ENCODE results near the gene EMP2. TPM values are rescaled to one million over a fixed set of nuclear protein-coding genes. Genes with fewer than 3 reads are reported as not detected.
"Not testable (repeated sequence)": the region's sequence is repeated elsewhere in the genome, so short reads cannot be mapped to it uniquely, and the experiment has no call there.

Gene EMP2
- total RNA-seq, 2 experiments from 2014 or later, result not detected

GRCh38 chr16:10537946-10538345, 42.5 kb downstream of the EMP2 start:
- Histone ChIP-seq H3K27me3 (ENCODE audit: control insufficient read depth in 1 of 2, insufficient read depth in 2 of 2, low read length in 2 of 2) (no peaks in the 10 kb centered on the region), H3K4me3 (ENCODE audit: low read length) (no peak overlapping the region), H3K9me3 (ENCODE audit: control insufficient read depth in 1 of 2, insufficient read depth in 1 of 2, low read length in 2 of 2) (no peaks in the 10 kb centered on the region), H3K36me3 (ENCODE audit: insufficient read depth, low read length) (no peaks in the 10 kb centered on the region), H3K27ac (ENCODE audit: low read depth in 1 of 2, low read length in 2 of 2) (no peak overlapping the region), H3K4me1 (ENCODE audit: insufficient read depth, low read length) (no peaks in the 10 kb centered on the region)
- Mint-ChIP-seq H3K9me3 (no peaks in the 10 kb centered on the region), H3K4me1 (ENCODE audit: low read depth) (no peaks in the 10 kb centered on the region), H3K27ac (no peak overlapping the region), H3K36me3 (ENCODE audit: low read depth) (no peaks in the 10 kb centered on the region), H3K27me3 (no peaks in the 10 kb centered on the region), H3K4me3 (no peak overlapping the region)
- ATAC-seq (ENCODE audit: poor library complexity), result no peak
- ChIA-PET POLR2A (no interaction called here), CTCF (no interaction called here)
- intact Hi-C loops (cut with DNase I, micrococcal nuclease), result no loop called here
- no peak for DNase-seq
- no peak for TF ChIP-seq CTCF (IDR thresholded peaks at IDR 0.05)

- Mint-ChIP-seq H3K27me3 (no peaks in the 10 kb centered on the region), H3K4me3 (no peak overlapping the region), H3K27ac (no peak overlapping the region), H3K4me1 (ENCODE audit: low read depth) (no peaks in the 10 kb centered on the region), H3K36me3 (ENCODE audit: low read depth) (no peaks in the 10 kb centered on the region), H3K9me3 (no peaks in the 10 kb centered on the region)
- Histone ChIP-seq H3K27ac (ENCODE audit: low read depth in 1 of 2, low read length in 2 of 2) (no peak overlapping the region), H3K36me3 (ENCODE audit: insufficient read depth, low read length) (no peaks in the 10 kb centered on the region), H3K9me3 (ENCODE audit: control insufficient read depth in 1 of 2, insufficient read depth in 1 of 2, low read length in 2 of 2) (no peaks in the 10 kb centered on the region), H3K4me3 (ENCODE audit: low read length) (no peak overlapping the region), H3K4me1 (ENCODE audit: insufficient read depth, low read length) (no peaks in the 10 kb centered on the region), H3K27me3 (ENCODE audit: control insufficient read depth in 1 of 2, insufficient read depth in 2 of 2, low read length in 2 of 2) (no peaks in the 10 kb centered on the region)
- no peak for DNase-seq
- POLR2A ChIA-PET, result no interaction called here
- intact Hi-C loops (cut with DNase I, micrococcal nuclease), result no loop called here
- TF ChIP-seq CTCF (IDR thresholded peaks at IDR 0.05), result no peak
- ATAC-seq (ENCODE audit: poor library complexity), result no peak
- CTCF ChIA-PET, result interaction anchor here (0.6 kb wide), 1 partner anchor 9 kb away, joined by 3 read pairs; no protein-coding TSS in a partner anchor
Observed at GRCh38 chr16:10536814-10537389, 43.5 kb downstream of the EMP2 start.

GRCh38 chr16:10536328-10536727, 44.1 kb downstream of the EMP2 start:
- CTCF ChIA-PET, result interaction anchor here (0.6 kb wide), 1 partner anchor 10 kb away, joined by 3 read pairs; no protein-coding TSS in a partner anchor
- H3K27ac Mint-ChIP-seq; H3K9me3 ChIP-seq (ENCODE audit: control insufficient read depth in 1 of 2, insufficient read depth in 1 of 2, low read length in 2 of 2); H3K27ac ChIP-seq (ENCODE audit: low read depth in 1 of 2, low read length in 2 of 2); H3K4me1 Mint-ChIP-seq (ENCODE audit: low read depth); H3K4me3 ChIP-seq (ENCODE audit: low read length); intact Hi-C loops (cut with DNase I, micrococcal nuclease); DNase-seq; H3K36me3 ChIP-seq (ENCODE audit: insufficient read depth, low read length); ATAC-seq (ENCODE audit: poor library complexity); H3K36me3 Mint-ChIP-seq (ENCODE audit: low read depth); H3K27me3 ChIP-seq (ENCODE audit: control insufficient read depth in 1 of 2, insufficient read depth in 2 of 2, low read length in 2 of 2); H3K4me3 Mint-ChIP-seq; H3K4me1 ChIP-seq (ENCODE audit: insufficient read depth, low read length); POLR2A ChIA-PET; H3K27me3 Mint-ChIP-seq; H3K9me3 Mint-ChIP-seq: not testable (repeated sequence)

- no peaks in the 10 kb centered on the region for H3K4me1 ChIP-seq (ENCODE audit: insufficient read depth, low read length)
- no peaks in the 10 kb centered on the region for H3K27me3 ChIP-seq (ENCODE audit: control insufficient read depth in 1 of 2, insufficient read depth in 2 of 2, low read length in 2 of 2)
- Mint-ChIP-seq H3K4me3 (no peak overlapping the region), H3K4me1 (ENCODE audit: low read depth) (no peaks in the 10 kb centered on the region), H3K9me3 (no peaks in the 10 kb centered on the region), H3K27me3 (no peaks in the 10 kb centered on the region), H3K27ac (no peak overlapping the region), H3K36me3 (ENCODE audit: low read depth) (no peaks in the 10 kb centered on the region)
- TF ChIP-seq CTCF (IDR thresholded peaks at IDR 0.05), result no peak
- H3K9me3 ChIP-seq (ENCODE audit: control insufficient read depth in 1 of 2, insufficient read depth in 1 of 2, low read length in 2 of 2), result no peaks in the 10 kb centered on the region
- no peaks in the 10 kb centered on the region for H3K36me3 ChIP-seq (ENCODE audit: insufficient read depth, low read length)
- no peak overlapping the region for H3K4me3 ChIP-seq (ENCODE audit: low read length)
- no peak for DNase-seq
- intact Hi-C loops (cut with DNase I, micrococcal nuclease), result no loop called here
- no peak for ATAC-seq (ENCODE audit: poor library complexity)
- no peak overlapping the region for H3K27ac ChIP-seq (ENCODE audit: low read depth in 1 of 2, low read length in 2 of 2)
- ChIA-PET CTCF (no interaction called here), POLR2A (no interaction called here)
Observed at GRCh38 chr16:10535461-10535860, 44.9 kb downstream of the EMP2 start.
